ENCODE data around the gene GLS2.

The GLS2 gene

GRCh38 chr12:56461235-56462159 lies 26.5 kb downstream of the GLS2 start:
- H3K27me3 ChIP-seq (ENCODE audit: low read depth, low read length): no peaks in the 10 kb centered on the region
- no peak overlapping the region for H3K9ac ChIP-seq (ENCODE audit: low read length)
- no peak overlapping the region for H3K4me2 ChIP-seq (ENCODE audit: low read length)
- no peaks in the 10 kb centered on the region for H3K79me2 ChIP-seq (ENCODE audit: low read length)
- no peaks in the 10 kb centered on the region for H4K20me1 ChIP-seq (ENCODE audit: insufficient read depth, low read length)
- no peak overlapping the region for H3K4me3 ChIP-seq (ENCODE audit: low read length)
- H3K36me3 ChIP-seq (replicated peaks; ENCODE audit: low read depth, low read length): no peaks in the 10 kb centered on the region
- H3K27ac ChIP-seq (ENCODE audit: low read length): no peak overlapping the region
- H2AFZ ChIP-seq (ENCODE audit: low read depth, low read length): no peak overlapping the region
- H3K9me3 ChIP-seq (ENCODE audit: insufficient read depth, low read length): no peaks in the 10 kb centered on the region
- peaks cover 27% of the 10 kb centered on the region for H3K4me1 ChIP-seq (ENCODE audit: low read length)
- TF ChIP-seq EZH2phosphoT487 (IDR thresholded peaks at IDR 0.05; ENCODE audit: low read depth): no peak
- TF ChIP-seq, protein P1, sequence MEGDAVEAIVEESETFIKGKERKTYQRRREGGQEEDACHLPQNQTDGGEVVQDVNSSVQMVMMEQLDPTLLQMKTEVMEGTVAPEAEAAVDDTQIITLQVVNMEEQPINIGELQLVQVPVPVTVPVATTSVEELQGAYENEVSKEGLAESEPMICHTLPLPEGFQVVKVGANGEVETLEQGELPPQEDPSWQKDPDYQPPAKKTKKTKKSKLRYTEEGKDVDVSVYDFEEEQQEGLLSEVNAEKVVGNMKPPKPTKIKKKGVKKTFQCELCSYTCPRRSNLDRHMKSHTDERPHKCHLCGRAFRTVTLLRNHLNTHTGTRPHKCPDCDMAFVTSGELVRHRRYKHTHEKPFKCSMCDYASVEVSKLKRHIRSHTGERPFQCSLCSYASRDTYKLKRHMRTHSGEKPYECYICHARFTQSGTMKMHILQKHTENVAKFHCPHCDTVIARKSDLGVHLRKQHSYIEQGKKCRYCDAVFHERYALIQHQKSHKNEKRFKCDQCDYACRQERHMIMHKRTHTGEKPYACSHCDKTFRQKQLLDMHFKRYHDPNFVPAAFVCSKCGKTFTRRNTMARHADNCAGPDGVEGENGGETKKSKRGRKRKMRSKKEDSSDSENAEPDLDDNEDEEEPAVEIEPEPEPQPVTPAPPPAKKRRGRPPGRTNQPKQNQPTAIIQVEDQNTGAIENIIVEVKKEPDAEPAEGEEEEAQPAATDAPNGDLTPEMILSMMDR (IDR thresholded peaks at IDR 0.05; ENCODE audit: low read depth, low read length): no peak

GRCh38 chr12:56457817-56458216 lies 30.1 kb downstream of the GLS2 start:
- H3K27ac ChIP-seq (ENCODE audit: low read length): no peak overlapping the region
- H3K27me3 ChIP-seq (ENCODE audit: low read depth, low read length): no peaks in the 10 kb centered on the region
- no peaks in the 10 kb centered on the region for H3K36me3 ChIP-seq (replicated peaks; ENCODE audit: low read depth, low read length)
- no peak overlapping the region for H3K4me3 ChIP-seq (ENCODE audit: low read length)
- H2AFZ ChIP-seq (ENCODE audit: low read depth, low read length): no peak overlapping the region
- no peak overlapping the region for H3K9ac ChIP-seq (ENCODE audit: low read length)
- no peaks in the 10 kb centered on the region for H3K9me3 ChIP-seq (ENCODE audit: insufficient read depth, low read length)
- H3K79me2 ChIP-seq (ENCODE audit: low read length): no peaks in the 10 kb centered on the region
- H4K20me1 ChIP-seq (ENCODE audit: insufficient read depth, low read length): no peaks in the 10 kb centered on the region
- TF ChIP-seq, protein P1 (IDR thresholded peaks at IDR 0.05; ENCODE audit: low read depth, low read length): no peak
- TF ChIP-seq EZH2phosphoT487 (IDR thresholded peaks at IDR 0.05; ENCODE audit: low read depth): no peak
- peaks cover 24% of the 10 kb centered on the region for H3K4me1 ChIP-seq (ENCODE audit: low read length)
- no peak overlapping the region for H3K4me2 ChIP-seq (ENCODE audit: low read length)

DNA sequence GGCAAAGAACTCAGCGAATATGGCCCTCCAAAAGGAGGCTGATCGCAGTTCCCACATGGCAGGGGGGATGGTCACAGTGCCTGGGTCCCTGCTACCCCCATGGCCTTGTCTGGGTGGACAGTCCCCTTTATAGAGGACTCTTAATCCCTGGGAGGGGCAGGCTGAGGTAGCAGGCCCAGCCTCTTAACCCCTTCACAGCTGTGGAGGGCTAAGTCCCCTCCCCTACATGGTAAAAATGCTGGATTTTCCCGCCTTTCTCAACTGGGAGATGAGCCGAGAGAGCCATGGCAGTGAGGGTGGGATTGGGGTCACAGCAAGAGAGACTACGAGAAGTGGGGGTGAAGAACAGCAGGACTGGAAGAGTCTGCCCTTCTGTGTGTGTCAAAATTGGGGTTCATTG lies 33.4 kb downstream of the GLS2 start, which contains the start of gene MIP:
Gene MIP, minus strand, starts transcription at position 101 of the 400 bp plus-strand sequence. Its CDS starts 44 bp downstream, at position 57.
- H2AFZ ChIP-seq (ENCODE audit: low read depth, low read length): no peak within 1 kb of the TSS
- TF ChIP-seq, protein P1 (IDR thresholded peaks at IDR 0.05; ENCODE audit: low read depth, low read length): no peak
- TF ChIP-seq EZH2phosphoT487 (IDR thresholded peaks at IDR 0.05; ENCODE audit: low read depth): no peak
- H3K4me1 ChIP-seq (ENCODE audit: low read length): peaks cover 15% of the 10 kb centered on the region
- H3K9me3 ChIP-seq (ENCODE audit: insufficient read depth, low read length): no peaks in the 10 kb centered on the region
- no peaks in the 10 kb centered on the region for H3K36me3 ChIP-seq (replicated peaks; ENCODE audit: low read depth, low read length)
- no peak within 1 kb of the TSS for H3K4me3 ChIP-seq (ENCODE audit: low read length)
- H3K4me2 ChIP-seq (ENCODE audit: low read length): no peak within 1 kb of the TSS
- no peak within 1 kb of the TSS for H3K9ac ChIP-seq (ENCODE audit: low read length)
- no peak within 1 kb of the TSS for H3K27ac ChIP-seq (ENCODE audit: low read length)
- H3K27me3 ChIP-seq (ENCODE audit: low read depth, low read length): no peaks in the 10 kb centered on the region
- no peaks in the 10 kb centered on the region for H3K79me2 ChIP-seq (ENCODE audit: low read length)
- H4K20me1 ChIP-seq (ENCODE audit: insufficient read depth, low read length): no peaks in the 10 kb centered on the region

GRCh38 chr12:56451147-56451546 lies 36.8 kb downstream of the GLS2 start:
- no peaks in the 10 kb centered on the region for H3K9me3 ChIP-seq (ENCODE audit: insufficient read depth, low read length)
- no peak for TF ChIP-seq EZH2phosphoT487 (IDR thresholded peaks at IDR 0.05; ENCODE audit: low read depth)
- TF ChIP-seq, protein P1 (IDR thresholded peaks at IDR 0.05; ENCODE audit: low read depth, low read length): no peak

More at GRCh38 chr12:56451147-56451546, 36.8 kb downstream of the GLS2 start:
- no peak overlapping the region for H3K4me2 ChIP-seq (ENCODE audit: low read length)
- H3K79me2 ChIP-seq (ENCODE audit: low read length): peaks cover 17% of the 10 kb centered on the region
- no peak overlapping the region for H3K27ac ChIP-seq (ENCODE audit: low read length)
- H2AFZ ChIP-seq (ENCODE audit: low read depth, low read length): no peak overlapping the region
- H3K36me3 ChIP-seq (replicated peaks; ENCODE audit: low read depth, low read length): peaks cover 7% of the 10 kb centered on the region
- no peak overlapping the region for H3K9ac ChIP-seq (ENCODE audit: low read length)
- H4K20me1 ChIP-seq (ENCODE audit: insufficient read depth, low read length): no peaks in the 10 kb centered on the region
- H3K27me3 ChIP-seq (ENCODE audit: low read depth, low read length): no peaks in the 10 kb centered on the region
- peaks cover 10% of the 10 kb centered on the region for H3K4me1 ChIP-seq (ENCODE audit: low read length)
- no peak overlapping the region for H3K4me3 ChIP-seq (ENCODE audit: low read length)

Measured in OCI-LY3 (cell line).